Small intestine (tissue), 7 donors: ENCODE measurements around the gene SRPK1. TPM values are rescaled to one million over a fixed set of nuclear protein-coding genes. Genes with fewer than 3 reads are reported as not detected.
A peak's percentile ranks its signal among the peaks of the same experiment; 100 is the strongest.

Source experiments
- DNase-seq, 2 donors: peaks; one replicate each; pipeline versions ENCODE4 v3.0.0 to v3.0.0-alpha.2; 2013
- FAIRE-seq: peaks from 2 replicates; lab custom pipeline; 2012; peaks lifted over from hg19 to GRCh38; lab: Jason Lieb, UNC
- H3K27ac ChIP-seq, 3 donors: one replicate each; pipeline ENCODE4 v1.5.1; 2013; ENCODE audit warnings: low read length in 2 of 3, mild to moderate bottlenecking in 2 of 3, control low read depth in 1 of 3, inconsistent platforms in 1 of 3, low read depth in 1 of 3, moderate library complexity in 1 of 3
- H3K27me3 ChIP-seq, 3 donors: one replicate each; pipeline ENCODE4 v1.6.1; 2013; ENCODE audit warnings: low read length in 3 of 3, inconsistent platforms in 1 of 3; ENCODE audit not compliant: control insufficient read depth in 3 of 3, insufficient read depth in 3 of 3
- H3K36me3 ChIP-seq, 3 donors: one replicate each; pipeline ENCODE4 v1.6.1; 2013; ENCODE audit warnings: low read length in 3 of 3, inconsistent platforms in 1 of 3, low read depth in 1 of 3, mild to moderate bottlenecking in 1 of 3, moderate library complexity in 1 of 3; ENCODE audit not compliant: control insufficient read depth in 3 of 3, insufficient read depth in 2 of 3
- H3K4me1 ChIP-seq, 3 donors: one replicate each; pipeline ENCODE4 v1.6.1; 2013; ENCODE audit warnings: low read length in 2 of 3, inconsistent platforms in 1 of 3, low read depth in 1 of 3, mild to moderate bottlenecking in 1 of 3, moderate library complexity in 1 of 3; ENCODE audit not compliant: control insufficient read depth in 3 of 3, insufficient read depth in 2 of 3
- H3K4me3 ChIP-seq, 3 donors: one replicate each; pipeline ENCODE4 v1.5.1; 2013; ENCODE audit warnings: low read length in 3 of 3, control low read depth in 1 of 3, inconsistent platforms in 1 of 3, low read depth in 1 of 3, mild to moderate bottlenecking in 1 of 3, moderate library complexity in 1 of 3
- H3K9me3 ChIP-seq, 2 donors: one replicate each; pipeline ENCODE4 v1.6.1; 2013; ENCODE audit warnings: low read depth in 1 of 2, low read length in 1 of 2; ENCODE audit not compliant: control insufficient read depth in 2 of 2, insufficient read depth in 1 of 2
- WGBS, 3 donors: extraction: QIAGEN DNeasy Blood & Tissue Kit; methylation state at CpG; one replicate each; pipeline ENCODE4 v1.1.7; 2013; 5-methylcytosine and 5-hydroxymethylcytosine counted together
- polyA plus RNA-seq, 4 donors: library from polyadenylated mRNA; stranded (reverse) in 3 of 4; unstranded in 1 of 4; fragments of 200-250 nt in 3 of 4; fragments of 120-200 nt in 1 of 4; gene quantifications; one replicate each; pipeline versions ENCODE4 v1.2.1 to v1.2.3, GENCODE V29; 2013
- donor health status: healthy with polysubstance abuse.
- donor health status: control.
- donor health status: control.
- donor health status: Bipolar disorder and iron deficiency.
- donor health status: healthy.

Gene SRPK1
- polyA plus RNA-seq, 4 donors = 14.9 to 48.0 (median 30.6) TPM

DNA sequence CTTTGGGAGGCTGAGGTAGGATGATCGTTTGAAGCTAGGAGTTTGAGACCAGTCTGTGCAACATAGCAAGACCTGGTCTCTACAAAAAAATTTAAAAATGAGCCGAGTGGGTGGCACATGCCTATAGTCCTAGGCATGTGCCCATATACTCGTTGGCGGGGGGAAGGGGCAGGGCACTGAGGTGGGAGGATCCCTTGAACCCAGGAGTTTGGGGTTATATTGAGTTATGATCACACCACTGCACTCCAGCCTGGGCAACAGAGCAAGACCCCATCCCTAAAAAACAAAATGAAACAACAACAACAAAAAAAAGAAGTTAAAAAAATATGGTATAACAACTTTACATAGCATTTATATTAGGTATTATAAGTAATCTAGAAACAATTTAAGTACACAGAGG is 67.9 kb downstream of the SRPK1 start:
- DNase-seq (no peak), FAIRE-seq (no peak)
- peaks cover 0 to 26% (median 21%) of the 10 kb centered on the region in 3 donors for H3K36me3 ChIP-seq

DNA sequence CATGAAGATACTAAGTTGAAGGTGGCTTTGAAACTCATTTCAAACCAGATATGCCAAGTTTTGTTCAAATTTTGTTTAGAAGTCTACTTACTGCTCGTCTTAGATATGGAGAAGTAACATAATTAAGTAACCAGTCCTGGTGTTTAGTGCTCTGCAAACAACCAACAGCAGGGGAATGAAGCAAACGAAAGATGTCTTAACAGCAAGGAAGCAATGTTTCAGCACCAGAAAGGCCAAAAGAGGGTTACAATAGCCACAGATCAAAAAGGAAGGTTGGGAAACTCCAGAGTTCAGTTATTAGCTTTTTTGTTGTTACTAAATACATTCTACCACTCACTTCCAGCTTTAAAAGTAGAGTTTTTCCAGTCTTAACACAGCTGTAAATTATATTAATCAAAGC is 70.7 kb downstream of the SRPK1 start:
- DNase-seq = no peak

More for the DNA sequence above, 67.9 kb downstream of the SRPK1 start:
- Histone ChIP-seq H3K4me1 (no peaks in the 10 kb centered on the region), H3K4me3 (no peak overlapping the region), H3K27ac (no peak overlapping the region), H3K27me3 (no peaks in the 10 kb centered on the region), H3K9me3 (peaks cover 0 to 7% of the 10 kb centered on the region in 2 donors)
- WGBS, 3 donors = 86 to 95% (median 91%) methylated on average over 4 of the region's 4 CpGs

DNA sequence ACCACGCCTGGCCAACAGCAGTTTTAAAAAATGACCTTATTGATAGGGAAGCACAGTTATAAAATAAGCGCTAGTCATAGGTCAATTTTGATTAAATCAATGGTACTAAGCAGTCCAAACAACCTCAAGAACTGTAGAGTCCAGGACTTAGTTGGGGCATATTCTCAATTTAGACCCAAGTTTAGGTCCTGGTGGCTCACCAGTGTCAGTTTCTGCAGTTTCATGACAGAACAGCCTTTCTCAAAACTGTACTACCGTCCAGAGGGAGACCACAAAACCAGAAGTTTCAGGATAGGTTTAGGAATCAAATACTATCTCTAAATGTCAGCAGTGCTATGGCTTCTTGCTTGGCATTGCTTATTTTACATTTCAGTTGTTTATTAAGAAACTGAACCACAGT is 76.6 kb downstream of the SRPK1 start:
- Histone ChIP-seq H3K27ac (no peak overlapping the region), H3K4me1 (no peaks in the 10 kb centered on the region), H3K27me3 (no peaks in the 10 kb centered on the region), H3K4me3 (no peak overlapping the region), H3K9me3 (peaks cover 0 to 7% of the 10 kb centered on the region in 2 donors), H3K36me3 (peaks cover 0 to 35% (median 3%) of the 10 kb centered on the region in 3 donors)
- 90 to 98% (median 92%) methylated on average over 3 of the region's 3 CpGs for WGBS, 3 donors
- no peak for FAIRE-seq
- DNase-seq = no peak

More for the DNA sequence above, 70.7 kb downstream of the SRPK1 start:
- Histone ChIP-seq H3K4me3 (no peak overlapping the region), H3K27ac (no peak overlapping the region), H3K36me3 (peaks cover 0 to 29% (median 20%) of the 10 kb centered on the region in 3 donors), H3K9me3 (peaks cover 0 to 7% of the 10 kb centered on the region in 2 donors), H3K4me1 (no peaks in the 10 kb centered on the region), H3K27me3 (no peaks in the 10 kb centered on the region)
- 74 to 79% (median 75%) methylated on average over 2 of the region's 2 CpGs for WGBS, 3 donors
- FAIRE-seq = no peak

DNA sequence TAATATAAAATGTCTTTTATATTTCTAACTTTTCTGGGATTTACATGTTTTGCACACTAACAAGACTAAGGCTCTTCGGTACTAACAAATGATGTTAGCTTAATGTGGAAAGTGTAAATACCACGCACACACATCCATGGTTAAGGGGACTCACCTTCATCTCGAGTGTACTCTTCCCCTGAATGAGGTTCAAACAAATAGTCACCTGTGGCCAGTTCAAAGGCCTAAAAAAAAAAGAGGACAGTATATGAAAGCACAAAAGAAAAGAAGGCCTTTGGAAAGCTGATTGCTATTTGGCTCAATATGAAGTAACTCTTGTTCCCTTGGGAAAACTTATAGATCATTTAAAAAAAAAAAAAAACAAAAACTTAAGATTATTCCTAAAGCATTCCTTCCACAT is 78.5 kb downstream of the SRPK1 start:
- no peaks in the 10 kb centered on the region for H3K4me1 ChIP-seq
- H3K36me3 ChIP-seq = peaks cover 0 to 37% (median 3%) of the 10 kb centered on the region in 3 donors
- 89 to 94% (median 93%) methylated on average over 3 of the region's 3 CpGs for WGBS, 3 donors
- H3K9me3 ChIP-seq = no peaks in the 10 kb centered on the region
- no peak overlapping the region for H3K27ac ChIP-seq
- H3K4me3 ChIP-seq = no peak overlapping the region
- DNase-seq (no peak), FAIRE-seq (no peak)
- no peaks in the 10 kb centered on the region for H3K27me3 ChIP-seq

DNA sequence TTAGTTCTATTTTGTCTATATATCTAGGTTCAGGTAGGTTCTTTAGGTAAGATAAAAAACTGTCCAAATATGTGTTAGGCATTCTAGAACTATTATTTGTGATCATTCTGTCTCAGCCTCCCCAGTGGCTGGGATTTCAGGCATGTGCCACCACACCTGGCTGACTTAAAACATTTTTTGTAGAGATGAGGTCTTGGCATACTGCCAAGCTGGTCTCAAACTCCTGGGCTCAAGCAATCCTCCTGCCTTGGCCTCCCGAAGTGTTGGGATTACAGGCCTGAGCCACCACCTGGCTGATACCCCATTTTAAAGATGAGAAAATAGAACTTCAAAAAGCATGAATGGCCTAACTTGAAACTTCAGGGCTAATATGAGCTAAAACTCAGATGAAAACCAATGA is 81.9 kb downstream of the SRPK1 start:
- no peaks in the 10 kb centered on the region for H3K4me1 ChIP-seq
- no peaks in the 10 kb centered on the region for H3K27me3 ChIP-seq
- 55 to 91% (median 67%) methylated on average over 1 of the region's 1 CpG for WGBS, 3 donors
- H3K4me3 ChIP-seq = no peak overlapping the region
- H3K9me3 ChIP-seq = no peaks in the 10 kb centered on the region
- H3K36me3 ChIP-seq = peaks cover 5 to 35% (median 10%) of the 10 kb centered on the region in 3 donors
- DNase-seq (no peak), FAIRE-seq (no peak)
- H3K27ac ChIP-seq = no peak overlapping the region

DNA sequence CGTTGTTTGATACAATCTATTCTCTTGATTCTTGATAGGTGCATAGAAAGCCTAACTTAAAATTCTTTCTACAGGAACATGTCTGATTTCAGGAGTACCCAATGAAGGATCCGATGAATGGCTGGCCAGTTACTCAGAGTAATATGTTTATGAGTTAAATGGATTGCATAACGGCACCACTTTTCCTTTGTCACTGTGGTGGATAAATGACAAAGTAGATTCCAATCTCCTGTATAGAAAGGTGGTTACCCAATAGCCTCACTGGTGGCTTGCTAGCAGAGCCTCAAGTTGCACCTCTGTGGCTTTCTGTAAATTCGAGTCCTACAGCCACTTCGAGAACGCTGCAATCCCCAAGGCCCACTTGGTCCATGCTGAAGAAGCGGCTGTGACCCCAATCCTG is 87.4 kb downstream of the SRPK1 start:
- FAIRE-seq (no peak), DNase-seq (no peak)
- Histone ChIP-seq H3K36me3 (peaks cover 5 to 22% (median 10%) of the 10 kb centered on the region in 3 donors), H3K27ac (no peak overlapping the region), H3K27me3 (no peaks in the 10 kb centered on the region), H3K4me1 (no peaks in the 10 kb centered on the region), H3K9me3 (no peaks in the 10 kb centered on the region), H3K4me3 (no peak overlapping the region)
- 88 to 91% (median 90%) methylated on average over 7 of the region's 7 CpGs for WGBS, 3 donors

DNA sequence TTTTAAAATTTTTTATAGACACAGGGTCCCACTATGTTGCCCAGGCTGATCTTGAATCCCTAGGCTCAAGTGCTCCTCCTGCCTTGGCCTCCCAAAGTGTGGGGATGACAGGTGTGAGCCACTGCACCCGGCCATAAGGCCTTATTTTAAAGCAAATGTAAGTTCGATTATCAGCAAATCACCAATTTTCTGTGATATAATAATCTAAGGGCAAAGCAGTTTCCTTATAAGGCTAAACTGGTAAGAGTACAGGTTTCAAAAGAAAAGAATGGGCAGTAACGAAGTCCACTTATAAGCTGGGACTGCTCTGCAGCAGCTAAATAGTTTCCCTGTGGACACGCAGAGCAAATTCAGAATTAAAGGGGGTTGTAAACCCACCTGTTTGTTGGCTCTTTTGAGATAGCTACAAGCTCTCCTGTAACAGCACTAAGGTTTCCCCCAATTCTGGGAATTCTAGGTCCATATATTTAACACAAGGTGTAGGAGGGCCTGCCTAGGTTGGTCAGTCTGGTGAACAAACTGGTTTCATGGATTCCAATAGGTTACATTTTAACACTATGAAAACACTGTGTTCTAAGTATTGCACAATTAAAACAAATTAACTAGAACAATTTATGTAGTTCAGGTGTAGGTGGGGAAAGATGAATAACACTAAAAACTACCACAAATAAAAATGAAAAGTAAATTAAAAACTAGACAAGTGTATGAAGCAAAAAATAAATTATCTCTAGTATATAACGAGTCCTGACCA is 89.5 kb downstream of the SRPK1 start:
- H3K9me3 ChIP-seq = no peaks in the 10 kb centered on the region
- no peaks in the 10 kb centered on the region for H3K4me1 ChIP-seq
- FAIRE-seq = no peak
- H3K36me3 ChIP-seq = peaks cover 5 to 15% (median 10%) of the 10 kb centered on the region in 3 donors
- H3K27me3 ChIP-seq = no peaks in the 10 kb centered on the region
- no peak overlapping the region for H3K27ac ChIP-seq
- WGBS, 3 donors = 84 to 93% (median 90%) methylated on average over 5 of the region's 5 CpGs
- peak in 1 of 2 donors; percentile 19 for DNase-seq
- H3K4me3 ChIP-seq = no peak overlapping the region

DNA sequence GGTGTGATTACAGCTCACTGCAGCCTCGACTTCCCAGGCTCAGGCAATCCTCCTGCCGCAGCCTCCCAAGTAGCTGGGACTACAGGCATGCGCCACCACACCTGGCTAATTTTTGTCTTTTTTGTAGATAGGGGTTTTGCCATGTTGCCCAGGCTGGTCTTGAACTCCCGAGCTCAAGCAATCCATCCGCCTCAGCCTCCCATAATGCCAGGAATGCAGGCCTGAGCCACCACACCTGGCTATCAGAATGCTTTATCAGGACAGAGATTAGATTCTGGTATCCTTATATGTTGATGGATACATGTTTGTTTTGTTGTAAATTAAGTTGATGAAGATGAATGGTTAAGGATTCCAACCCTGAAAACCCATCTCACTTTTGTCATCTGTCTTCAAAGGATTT is 91.6 kb downstream of the SRPK1 start:
- FAIRE-seq (no peak), DNase-seq (no peak)
- WGBS, 3 donors = 87 to 91% (median 90%) methylated on average over 5 of the region's 5 CpGs
- peaks cover 0 to 5% (median 1%) of the 10 kb centered on the region in 3 donors for H3K36me3 ChIP-seq
- H3K9me3 ChIP-seq = no peaks in the 10 kb centered on the region
- H3K27me3 ChIP-seq = no peaks in the 10 kb centered on the region
- no peak overlapping the region for H3K4me3 ChIP-seq
- H3K27ac ChIP-seq = no peak overlapping the region
- H3K4me1 ChIP-seq = no peaks in the 10 kb centered on the region
